Brain (organoid and tissue), 1 donor: ENCODE data around the gene IL13. TPM values are rescaled to one million over a fixed set of nuclear protein-coding genes. Genes with fewer than 3 reads are reported as not detected.

Experiments used
- polyA plus RNA-seq: library from polyadenylated mRNA; stranded (reverse); fragments of 350-450 nt; fragmentation: Illumina TruSeq; extraction: RNeasy Lipid Tissue Mini Kit (QIAGEN cat#74804); gene quantifications from one replicate; pipeline ENCODE4 v1.2.3, GENCODE V29; 2015; ENCODE audit warnings: low read depth, low replicate concordance; ENCODE audit not compliant: insufficient read depth

The IL13 gene
- polyA plus RNA-seq, 1 donor from 2014 or later, result not detected

Other genes with a start within 250 kb of the IL13 start
- gene IRF1, start 167.4 kb upstream of the IL13 start, polyA plus RNA-seq, result 11.5 TPM
- not detected for gene IL5, start 114.7 kb upstream of the IL13 start, polyA plus RNA-seq
- gene RAD50, start 101.2 kb upstream of the IL13 start, polyA plus RNA-seq, result 4.7 TPM
- gene IL4, start 15.8 kb downstream of the IL13 start, polyA plus RNA-seq, result not detected
- 10.8 TPM for gene KIF3A, start 79.4 kb downstream of the IL13 start, polyA plus RNA-seq
- 0.22 TPM for gene CCNI2, start 89.3 kb downstream of the IL13 start, polyA plus RNA-seq
- gene SEPTIN8, start 119.1 kb downstream of the IL13 start, polyA plus RNA-seq, result 168 TPM
- gene SOWAHA, start 155.1 kb downstream of the IL13 start, polyA plus RNA-seq, result 9.5 TPM
- 14.5 TPM for gene SHROOM1, start 172.5 kb downstream of the IL13 start, polyA plus RNA-seq
- 0.48 TPM for gene GDF9, start 208.3 kb downstream of the IL13 start, polyA plus RNA-seq
- gene UQCRQ, start 208.5 kb downstream of the IL13 start, polyA plus RNA-seq, result 303 TPM
- gene LEAP2, start 215.5 kb downstream of the IL13 start, polyA plus RNA-seq, result not detected